ENCODE data around the gene EEF1A2.
A peak's percentile ranks its signal among the peaks of the same experiment; 100 is the strongest.

EEF1A2 gene

DNA sequence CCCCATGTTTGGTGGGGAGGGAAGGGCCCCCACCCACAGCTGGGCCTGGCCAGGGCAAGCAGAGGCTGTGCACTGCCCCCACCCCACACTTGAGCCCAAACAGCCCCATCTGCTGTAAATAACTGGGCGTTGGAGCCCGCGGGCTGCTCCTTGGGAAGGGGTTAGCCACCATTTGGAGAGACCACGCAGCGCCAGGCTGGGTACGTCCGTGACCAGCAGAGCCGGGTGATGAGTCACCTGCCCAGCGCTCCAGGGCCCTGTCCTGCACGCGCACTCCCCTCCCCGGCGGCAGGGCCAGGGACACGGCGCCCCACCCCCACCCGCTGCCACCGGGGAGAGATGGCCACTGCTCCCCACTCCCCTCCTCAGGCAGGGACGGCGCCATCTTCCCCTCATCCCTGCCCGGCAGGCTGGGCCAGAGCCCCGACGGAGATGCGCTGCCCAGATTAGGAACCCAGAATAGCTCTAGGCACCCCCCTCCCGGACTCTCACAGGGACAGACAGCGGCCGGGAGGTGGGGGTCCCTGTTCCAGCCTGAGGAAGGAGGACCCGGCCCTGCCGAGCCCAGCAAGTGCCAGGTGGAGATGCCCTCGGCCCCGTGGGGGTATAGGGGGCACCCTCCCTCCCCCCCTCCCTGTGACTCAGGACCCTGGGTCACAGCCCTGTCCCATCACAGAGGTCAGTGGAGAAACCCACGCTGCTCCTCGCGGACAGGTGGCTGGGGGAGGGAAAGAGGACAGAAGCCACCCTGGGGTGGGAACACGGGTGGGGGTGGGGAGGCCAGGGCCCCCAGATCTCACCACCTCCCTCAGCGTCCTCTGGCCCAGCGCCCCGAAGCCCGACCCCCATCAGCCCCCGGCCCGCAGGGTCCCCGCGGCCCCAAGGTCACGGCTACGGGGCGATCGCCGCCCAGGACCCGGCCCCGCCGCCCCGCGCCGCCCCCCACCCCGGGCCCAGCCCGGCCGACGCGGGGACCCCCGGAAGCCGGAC is 642 bp downstream of the EEF1A2 start:
- peak in 1 of 2 experiments; percentile 64 for DNase-seq

DNA sequence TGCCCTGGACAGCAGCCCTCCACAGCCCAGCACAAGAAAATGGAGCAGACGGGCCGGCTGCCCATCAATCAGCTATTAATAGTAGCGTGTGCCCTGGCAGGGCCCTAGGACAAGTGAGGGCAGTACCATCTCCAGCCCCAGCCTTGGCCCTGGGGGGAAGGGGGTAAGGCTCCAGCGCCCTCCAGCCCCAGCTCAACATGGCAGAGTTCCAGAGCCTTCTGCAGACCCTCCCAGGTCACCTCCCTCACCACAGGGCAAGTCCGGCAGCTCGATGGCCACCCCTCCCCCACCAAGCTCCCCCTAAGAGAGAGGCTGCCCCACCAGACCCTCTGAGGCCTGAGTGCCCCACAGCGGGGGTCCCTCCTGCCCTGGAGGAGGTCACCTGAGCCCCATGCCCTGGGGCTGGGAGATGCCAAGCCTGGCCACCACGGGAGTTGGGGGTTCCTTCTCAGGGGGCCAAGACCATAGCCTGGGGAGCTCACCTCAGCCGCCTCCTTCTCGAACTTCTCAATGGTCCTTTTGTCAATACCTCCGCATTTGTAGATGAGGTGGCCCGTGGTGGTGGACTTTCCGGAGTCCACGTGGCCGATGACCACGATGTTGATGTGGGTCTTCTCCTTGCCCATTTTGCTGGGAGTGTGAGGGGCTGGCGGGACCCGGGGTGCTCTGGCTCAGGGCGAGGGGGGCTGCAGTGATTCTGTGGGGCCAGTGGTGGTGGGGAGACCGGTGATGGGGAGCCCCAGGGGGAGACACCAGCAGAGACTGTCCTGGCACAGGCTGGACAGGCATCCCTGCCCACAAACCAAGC is 1.5 kb downstream of the EEF1A2 start:
- DNase-seq, result no peak

DNA sequence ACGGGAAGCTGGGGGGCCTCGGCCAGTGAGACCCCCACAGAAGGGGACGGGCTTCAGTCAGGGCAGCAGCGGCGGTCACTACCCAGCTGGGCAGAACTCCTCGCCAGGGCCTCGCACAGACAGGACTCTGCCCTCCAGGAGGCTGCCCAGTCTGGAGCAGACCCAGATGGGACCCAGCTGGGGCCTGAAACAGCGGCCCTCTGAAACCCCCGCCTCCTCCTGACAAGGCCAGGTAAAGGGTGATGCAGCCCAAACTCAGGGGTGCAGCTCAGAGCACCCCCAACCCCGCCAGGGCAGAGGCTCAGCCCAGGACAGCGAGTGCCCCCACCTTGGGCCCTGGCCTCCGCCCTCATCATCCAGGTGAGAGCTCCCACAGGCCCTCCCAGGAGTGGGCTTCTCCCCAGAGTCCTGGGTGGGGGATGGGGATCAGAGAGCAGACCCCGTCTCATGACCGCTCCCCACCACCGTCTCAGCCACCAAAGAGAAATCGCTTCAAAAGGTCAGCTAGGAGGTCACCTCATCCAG is 2.2 kb downstream of the EEF1A2 start:
- no peak for DNase-seq

DNA sequence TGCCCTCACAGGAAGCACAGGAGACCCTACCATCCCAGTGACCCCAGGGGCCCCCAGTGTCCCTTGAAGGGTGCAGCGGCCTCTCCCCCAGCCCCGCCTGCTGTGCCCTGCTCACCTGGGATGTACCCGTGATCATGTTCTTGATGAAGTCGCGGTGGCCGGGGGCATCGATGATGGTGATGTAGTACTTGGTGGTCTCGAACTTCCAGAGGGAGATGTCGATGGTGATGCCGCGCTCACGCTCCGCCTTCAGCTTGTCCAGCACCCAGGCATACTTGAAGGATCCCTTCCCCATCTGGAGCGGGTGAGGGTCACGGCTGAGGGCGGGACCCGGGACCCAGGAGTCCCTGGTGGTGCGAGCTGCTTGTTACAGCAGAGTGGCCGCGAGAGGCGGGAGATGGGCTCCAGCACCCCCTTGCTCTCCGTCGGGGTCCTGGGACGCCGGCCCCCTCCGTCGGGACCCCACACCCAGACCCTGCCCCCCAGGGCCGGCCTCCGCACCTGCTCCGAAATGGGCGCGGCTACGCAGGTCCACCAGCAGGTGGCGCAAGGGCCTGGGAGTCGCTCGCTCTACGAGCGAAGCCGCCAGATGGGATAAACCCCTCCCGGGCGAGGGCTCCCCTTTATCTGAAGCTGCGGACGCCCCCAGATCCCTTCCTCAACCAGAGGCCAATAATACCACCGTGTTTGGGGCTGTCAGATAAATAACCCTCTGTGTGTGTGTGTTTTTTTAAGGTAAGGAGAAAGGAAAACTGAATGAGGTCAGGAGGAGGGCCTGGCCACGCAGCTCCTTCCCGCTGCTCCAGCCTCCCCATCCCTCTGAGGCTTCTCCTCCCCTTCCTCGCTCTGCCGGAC is 2.9 kb downstream of the EEF1A2 start:
- DNase-seq, result peak in 1 of 2 experiments; percentile 78

DNA sequence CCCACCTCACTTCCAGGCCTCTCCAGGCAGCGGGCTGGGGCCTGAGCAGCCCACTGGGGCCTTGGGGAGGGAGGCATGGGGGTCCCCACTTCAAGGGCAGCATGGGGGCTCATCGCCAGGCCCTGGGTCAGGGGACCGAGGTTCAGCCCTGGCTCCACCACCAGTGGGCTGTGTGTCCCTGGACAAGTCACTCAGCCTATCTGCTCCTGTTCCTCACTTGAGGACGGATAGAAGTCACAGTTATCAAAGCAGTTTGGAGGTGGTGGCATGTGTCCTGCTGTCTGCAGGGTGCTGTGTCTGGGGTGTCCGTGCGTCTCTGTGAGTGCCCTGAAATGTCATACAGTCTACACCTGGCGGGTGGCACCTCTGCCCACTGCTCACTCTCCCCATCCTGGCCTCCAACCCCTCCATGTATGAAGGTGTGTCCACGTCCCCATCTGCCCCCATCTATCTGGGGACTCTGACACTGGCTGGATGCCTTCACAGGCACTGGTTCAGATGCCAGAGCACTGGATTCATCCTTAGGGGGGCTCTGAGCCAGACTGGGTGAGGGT is 3.6 kb downstream of the EEF1A2 start:
- no peak for DNase-seq

DNA sequence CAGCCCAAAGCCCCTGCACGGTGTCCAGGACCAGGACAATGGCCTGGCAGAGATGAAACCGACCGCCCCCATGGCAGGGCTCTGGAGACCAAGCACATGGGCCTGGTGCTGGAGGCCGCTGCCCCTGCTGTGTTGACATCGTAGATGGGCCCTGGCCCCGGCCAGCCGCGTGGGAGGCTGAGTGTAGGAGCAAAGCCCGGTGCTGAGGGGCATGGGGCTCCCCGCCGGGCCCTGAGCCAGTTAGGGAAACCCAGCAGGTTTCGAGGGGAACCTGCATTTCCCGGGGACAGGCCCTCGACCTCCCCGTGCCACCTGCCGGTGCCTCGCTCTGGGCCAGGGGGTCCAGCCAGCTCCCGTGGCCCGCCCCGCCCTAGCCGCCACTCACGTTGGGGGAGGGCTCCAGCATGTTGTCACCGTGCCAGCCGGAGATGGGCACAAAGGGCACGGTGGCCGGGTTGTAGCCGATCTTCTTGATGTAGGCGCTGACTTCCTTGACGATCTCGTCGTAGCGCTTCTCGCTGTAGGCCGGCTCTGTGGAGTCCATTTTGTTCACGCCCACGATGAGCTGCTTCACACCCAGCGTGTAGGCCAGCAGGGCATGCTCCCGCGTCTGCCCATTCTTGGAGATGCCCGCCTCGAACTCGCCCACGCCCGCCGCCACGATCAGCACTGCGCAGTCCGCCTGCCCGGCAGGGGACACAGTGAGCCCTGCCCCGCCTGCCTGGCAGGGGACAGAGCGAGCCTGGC is 4.3 kb downstream of the EEF1A2 start:
- DNase-seq, result no peak

DNA sequence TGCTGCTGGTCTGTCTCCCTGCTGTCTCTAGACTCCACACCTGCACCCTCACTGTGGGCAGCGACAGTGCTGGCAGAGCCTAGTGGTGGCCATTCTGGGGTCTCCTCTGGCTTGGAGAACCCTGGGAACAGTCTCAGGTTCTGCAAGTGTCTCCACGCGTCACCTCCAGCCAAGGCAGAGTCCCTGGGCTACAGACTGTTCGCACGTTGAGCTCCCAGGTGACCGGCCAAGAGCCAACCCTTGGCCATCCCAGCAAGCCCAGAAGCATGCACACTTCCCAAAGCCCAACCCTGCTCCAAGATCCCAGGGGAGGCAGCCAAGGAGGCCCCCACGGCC is 4.8 kb downstream of the EEF1A2 start:
- no peak for DNase-seq

DNA sequence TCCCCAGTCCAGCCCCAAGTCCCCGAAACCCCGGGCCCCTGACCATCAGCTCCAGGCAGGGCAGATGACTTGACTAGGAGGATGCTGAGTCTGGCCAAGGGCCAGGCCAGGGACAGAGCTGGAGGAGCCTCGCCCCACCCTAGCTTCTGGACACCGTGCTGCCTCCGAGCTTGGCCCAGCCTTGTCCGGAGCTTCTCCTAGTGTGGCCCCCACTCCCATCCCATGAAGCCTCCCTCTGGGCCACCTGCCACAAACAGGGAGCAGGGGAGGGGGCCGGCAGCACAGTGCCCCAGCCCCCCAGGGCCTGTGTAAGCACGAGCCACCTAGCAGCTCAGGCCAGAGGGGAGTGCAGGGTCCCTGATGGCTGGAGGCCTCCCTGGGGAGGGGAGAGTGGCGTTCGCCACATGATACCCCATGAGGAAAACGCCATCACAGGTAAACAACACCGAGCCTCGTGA is 5.3 kb downstream of the EEF1A2 start:
- DNase-seq, result no peak

DNA sequence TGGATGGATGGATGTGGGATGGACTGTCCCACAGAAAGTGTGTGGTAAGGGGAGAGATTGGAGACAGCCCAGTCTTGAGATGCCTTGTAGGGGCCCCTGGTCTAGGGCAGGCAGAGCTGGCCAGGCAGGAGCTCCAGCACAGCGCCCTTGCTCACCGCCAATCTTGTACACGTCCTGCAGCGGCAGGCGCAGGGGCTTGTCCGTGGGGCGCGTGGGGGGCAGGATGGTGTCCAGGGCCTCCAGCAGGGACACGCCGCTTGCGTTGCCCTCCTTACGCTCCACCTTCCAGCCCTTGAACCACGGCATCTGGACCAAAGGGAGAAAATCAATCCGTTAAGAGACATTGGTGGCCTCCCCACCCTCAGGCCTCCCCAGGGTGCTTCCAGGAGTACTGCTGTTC is 5.9 kb downstream of the EEF1A2 start:
- DNase-seq, result no peak

DNA sequence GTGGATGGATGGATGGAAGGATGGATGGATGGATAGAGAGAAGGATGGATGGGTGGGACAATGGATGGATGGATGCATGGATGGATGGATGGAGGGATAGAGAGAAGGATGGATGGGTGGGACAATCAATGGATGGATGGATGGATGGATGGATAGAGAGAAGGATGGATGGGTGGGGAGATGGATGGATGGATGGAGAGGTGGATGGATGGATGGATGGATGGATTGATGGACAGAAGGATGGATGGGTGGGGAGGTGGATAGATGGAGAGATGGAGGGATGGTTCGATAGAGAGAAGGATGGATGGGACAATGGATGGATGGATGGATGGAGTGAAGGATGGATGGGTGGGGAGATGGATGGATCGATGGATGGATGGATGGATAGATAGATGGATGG is 6.4 kb downstream of the EEF1A2 start:
- no peak for DNase-seq

DNA sequence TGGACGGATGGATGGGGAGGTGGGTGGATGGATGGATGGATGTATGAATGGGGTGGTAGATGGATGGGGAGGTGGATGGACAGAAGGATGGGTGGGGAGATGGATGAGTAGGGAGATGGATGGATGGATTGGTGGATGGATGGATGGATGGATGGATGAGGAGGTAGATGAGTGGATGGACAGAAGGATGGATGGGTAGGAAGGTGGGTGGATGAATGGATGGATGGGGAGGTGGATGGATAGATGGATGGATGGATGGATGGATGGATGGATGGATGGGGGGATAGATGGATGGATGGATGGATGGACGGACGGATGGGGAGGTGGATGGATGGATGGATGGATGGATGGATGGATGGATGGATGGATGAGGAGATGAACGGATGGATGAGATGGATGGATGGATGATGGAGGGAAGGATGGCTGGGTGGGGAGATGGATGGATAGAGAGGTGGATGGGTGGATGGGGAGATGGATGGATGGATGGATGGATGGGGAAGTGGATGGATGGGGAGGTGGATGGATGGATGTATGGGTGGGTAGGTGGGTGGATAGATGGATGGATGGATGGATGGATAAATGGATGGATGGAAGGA is 7.2 kb downstream of the EEF1A2 start:
- DNase-seq, result no peak

DNA sequence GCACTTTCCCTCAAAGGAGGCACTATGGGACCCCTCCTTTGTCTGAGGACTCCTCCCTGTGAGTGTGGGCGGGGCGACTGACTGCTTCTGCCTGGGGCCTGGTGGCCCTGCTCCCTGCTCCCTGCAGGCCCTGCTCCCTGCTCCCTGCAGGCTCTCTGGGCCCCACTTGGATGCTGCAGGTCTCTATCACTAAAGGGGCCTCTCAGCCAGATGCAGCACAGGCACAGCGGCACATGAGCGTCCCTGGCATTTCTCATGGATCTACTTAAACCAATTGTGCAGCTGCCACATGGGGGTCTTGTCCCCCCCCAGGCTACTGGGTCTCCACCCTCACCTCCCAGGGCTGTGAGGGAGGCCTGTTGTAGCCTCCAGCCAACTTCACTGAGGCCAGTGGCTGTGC is 7.8 kb downstream of the EEF1A2 start:
- DNase-seq, result no peak

DNA sequence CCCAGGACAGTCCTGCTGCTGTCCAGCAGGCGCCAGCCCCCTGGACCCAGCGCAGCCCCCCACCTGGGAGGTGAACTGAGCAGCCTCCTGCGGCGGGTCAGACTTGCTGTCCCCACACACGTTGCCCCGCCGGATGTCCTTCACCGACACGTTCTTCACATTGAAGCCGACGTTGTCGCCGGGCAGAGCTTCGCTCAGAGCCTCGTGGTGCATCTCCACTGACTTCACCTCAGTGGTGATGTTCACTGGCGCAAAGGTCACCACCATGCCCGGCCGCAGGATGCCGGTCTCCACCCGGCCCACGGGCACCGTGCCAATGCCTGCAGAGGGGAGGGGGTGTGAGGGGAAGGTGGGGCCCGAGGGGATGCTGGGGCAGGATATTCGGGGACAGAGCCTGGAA is 8.5 kb downstream of the EEF1A2 start:
- DNase-seq, result no peak

DNA sequence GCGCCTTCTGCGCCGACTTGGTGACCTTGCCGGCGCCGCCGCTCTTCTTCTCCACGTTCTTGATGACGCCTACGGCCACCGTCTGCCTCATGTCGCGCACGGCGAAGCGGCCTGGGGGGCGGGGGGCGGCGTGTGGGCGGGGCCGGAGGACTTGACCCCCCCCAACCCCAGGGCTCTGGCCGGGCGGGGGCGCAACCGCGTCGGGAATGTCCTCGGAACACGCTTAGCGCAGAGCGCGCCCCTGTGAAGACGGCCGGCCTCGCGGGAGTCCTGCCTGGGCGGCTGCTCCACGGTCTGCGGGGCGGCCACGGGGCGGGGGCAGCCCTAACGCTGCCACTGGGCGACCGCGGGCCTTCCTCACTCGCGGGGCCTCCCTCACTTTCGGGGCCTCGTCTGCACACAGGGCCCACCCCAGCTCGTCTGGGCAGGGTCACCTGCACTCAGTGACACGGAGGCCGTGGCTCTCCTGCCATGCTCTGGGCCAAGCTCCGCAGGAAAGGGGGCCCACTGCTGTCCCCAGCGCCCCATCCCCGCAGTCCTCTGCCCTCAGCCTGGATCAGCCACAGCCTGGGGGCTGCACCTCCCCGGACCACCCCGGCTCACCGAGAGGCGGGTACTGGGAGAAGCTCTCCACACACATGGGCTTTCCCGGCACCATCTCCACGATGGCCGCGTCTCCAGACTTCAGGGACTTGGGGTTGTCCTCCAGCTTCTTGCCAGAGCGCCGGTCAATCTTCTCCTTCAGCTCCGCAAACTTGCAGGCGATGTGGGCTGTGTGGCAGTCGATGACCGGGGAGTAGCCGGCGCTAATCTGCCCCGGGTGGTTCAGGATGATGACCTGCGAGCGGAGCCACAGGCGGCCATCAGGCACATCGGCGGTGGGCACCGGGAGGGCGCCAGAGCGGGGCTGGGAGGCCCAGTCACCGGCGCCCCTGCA is 10.3 kb downstream of the EEF1A2 start:
- no peak for DNase-seq

DNA sequence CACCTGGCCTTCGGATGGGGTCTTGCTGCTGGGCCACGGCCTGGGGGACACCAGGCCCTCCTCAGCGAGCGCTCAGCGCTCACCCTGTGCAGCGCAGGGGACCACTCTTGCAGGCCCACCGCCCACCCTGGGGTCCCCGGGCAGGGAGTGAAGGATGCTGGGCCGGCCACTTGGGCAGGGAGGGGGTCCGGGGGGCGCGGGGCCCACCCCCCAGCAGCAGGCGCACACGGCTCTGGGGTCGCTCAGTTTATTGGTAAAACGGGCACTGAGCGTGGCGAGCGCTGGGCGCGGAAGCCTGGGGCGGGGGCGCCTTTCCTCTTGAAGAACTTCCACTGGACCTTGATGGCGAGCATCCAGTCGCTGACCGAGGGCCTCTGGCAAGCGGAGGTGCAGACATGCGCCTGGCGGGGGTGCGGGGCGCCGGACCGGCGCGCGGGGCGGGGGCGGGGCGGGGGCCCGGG is 11.1 kb downstream of the EEF1A2 start:
- no peak for DNase-seq

DNA sequence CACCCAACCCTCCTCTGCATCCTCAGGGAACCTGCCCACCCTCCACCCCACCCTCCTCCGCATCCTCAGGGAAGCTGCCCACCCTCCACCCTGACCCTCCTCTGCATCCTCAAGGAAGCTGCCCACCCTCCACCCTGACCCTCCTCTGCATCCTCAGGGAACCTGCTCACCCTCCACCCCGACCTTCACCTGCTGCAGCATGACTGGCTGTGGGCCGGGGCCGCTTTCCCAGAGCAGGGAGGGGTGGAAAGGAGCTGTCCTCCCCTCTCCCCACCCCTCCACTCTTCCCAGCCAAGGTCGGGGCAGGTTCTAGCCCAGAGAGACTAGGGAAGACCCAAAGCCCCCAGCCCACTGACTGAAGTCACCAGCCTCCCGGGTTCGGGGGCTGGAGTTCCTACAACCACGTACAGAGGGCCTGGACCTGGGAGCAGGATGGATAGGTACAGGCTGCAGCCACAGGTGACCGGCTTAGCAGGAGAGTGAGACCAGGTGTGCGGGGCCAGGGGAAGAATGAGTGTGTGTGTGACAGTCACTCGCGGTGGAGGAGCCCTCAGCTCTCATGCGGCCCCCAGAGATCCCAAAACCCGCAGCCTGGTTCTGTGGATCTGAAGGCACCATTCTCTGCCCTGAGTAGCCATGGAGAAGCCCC is 11.6 kb downstream of the EEF1A2 start:
- DNase-seq, result no peak

DNA sequence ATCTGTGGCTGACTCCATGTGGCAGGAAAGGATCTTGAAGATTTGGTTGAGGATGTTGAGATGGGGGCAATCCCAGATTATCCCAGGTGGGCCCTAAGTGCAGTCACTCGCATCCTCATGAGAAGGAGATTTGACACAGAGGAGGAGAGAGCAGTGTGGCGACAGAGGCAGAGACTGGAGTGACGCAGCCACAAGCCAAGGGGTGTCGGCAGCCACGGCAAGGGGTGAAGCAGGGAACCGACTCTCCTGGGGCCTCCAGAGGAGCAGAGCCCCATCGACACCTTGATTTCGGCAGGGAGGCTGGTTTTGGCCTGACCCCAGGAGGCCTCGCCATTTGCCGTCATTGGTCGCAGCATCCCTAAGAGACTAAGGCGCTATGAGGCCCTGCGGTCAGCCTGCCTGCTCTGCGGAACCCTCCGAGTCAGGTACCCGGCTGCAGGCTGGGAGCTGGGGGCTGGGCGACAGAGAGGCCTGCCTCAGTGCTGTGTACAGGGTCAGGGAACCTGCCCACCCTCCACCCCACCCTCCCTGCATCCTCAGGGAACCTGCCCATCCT is 12.5 kb downstream of the EEF1A2 start:
- DNase-seq, result no peak

DNA sequence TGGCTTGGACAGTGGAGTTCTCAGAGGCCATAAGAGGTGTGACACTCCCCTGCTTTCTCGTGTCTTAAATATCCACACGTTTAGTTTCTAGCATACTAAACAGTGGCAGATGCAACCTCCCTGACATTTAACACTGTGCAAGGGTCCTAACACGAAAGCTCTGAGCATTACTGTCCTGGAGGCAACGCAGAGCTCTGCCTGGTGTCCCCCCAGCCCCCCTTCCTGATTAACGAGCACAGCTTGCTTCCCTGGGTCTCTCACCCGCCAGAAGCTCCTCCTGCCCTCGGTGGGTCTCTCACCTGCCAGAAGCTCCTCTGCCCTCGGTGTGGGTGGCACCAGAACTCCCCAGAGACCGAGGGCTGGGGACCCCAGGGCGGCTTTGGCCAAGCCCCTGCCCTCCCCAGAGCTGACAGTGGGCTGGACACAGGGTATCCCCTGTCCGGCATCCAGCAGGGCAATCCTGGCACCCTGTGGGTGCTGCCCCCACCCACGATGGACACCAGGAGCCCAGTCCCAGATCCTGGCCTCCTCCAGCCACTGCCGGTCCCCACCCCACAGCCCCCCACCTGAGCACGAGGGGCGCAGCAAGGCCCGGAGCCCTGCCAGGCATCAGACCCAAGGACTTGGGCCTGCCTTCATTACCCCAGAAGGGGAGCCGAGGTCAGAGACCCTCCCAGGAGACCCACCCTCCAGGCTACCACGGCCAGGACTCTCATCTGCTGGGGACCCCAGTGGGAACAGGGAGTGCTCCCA is 14.1 kb downstream of the EEF1A2 start:
- no peak for DNase-seq
